Uterus (tissue), 4 donors: Measurements from ENCODE around the gene RIMS4. TPM values are rescaled to one million over a fixed set of nuclear protein-coding genes. Genes with fewer than 3 reads are reported as not detected.
A peak's percentile ranks its signal among the peaks of the same experiment; 100 is the strongest.

Experiments used
- DNase-seq, 2 donors: peaks; one replicate each; pipeline ENCODE4 v3.0.0-alpha.2; 2019 to 2020
- H3K27ac ChIP-seq, 2 donors: fragments of 200-600 bp; sonication (generic); 1 replicate in 1 of 2; 2 replicates in 1 of 2; pipeline ENCODE4 v1.5.1; 2016 to 2018
- H3K27me3 ChIP-seq, 2 donors: fragments of 200-600 bp; sonication (generic); one replicate each; pipeline ENCODE4 v1.5.1; 2018 to 2019; ENCODE audit warnings: control low read depth in 1 of 2
- H3K36me3 ChIP-seq, 2 donors: fragments of 200-600 bp; sonication (generic); one replicate each; pipeline ENCODE4 v1.5.1; 2019; ENCODE audit warnings: control low read depth in 1 of 2
- H3K4me1 ChIP-seq, 2 donors: fragments of 200-600 bp; sonication (generic); one replicate each; pipeline ENCODE4 v1.5.1; 2018 to 2019; ENCODE audit warnings: control low read depth in 1 of 2
- H3K4me3 ChIP-seq, 2 donors: fragments of 200-600 bp; sonication (generic); 1 replicate in 1 of 2; 2 replicates in 1 of 2; pipeline ENCODE4 v1.5.1; 2018 to 2019; ENCODE audit warnings: mild to moderate bottlenecking in 1 of 2
- H3K9me3 ChIP-seq, 2 donors: fragments of 200-600 bp; sonication (generic); one replicate each; pipeline ENCODE4 v1.5.1; 2019; ENCODE audit warnings: control low read depth in 1 of 2
- CTCF ChIP-seq, 4 experiments: fragments of 200-600 bp in 2 of 4; fragments of 450-650 bp in 2 of 4; sonication (generic) in 2 of 4; IDR thresholded peaks; one replicate each; pipeline ENCODE4 v1.5.1; 2016 to 2019; ENCODE audit warnings: antibody characterized with exemption in 4 of 4, mild to moderate bottlenecking in 2 of 4, moderate library complexity in 1 of 4
- POLR2A ChIP-seq, 2 donors: fragments of 450-650 bp; IDR thresholded peaks; one replicate each; pipeline ENCODE4 v1.6.1; 2016; ENCODE audit warnings: antibody characterized with exemption in 2 of 2, mild to moderate bottlenecking in 1 of 2, moderate library complexity in 1 of 2
- intact Hi-C: fragments of 100-400 bp; cut with DNase I; formaldehyde crosslinking; loops from one replicate; pipeline ENCODE4 v1.15.1; 2023; ENCODE audit warnings: low total_unique reads
- total RNA-seq, 4 donors: library from RNA; depleted of rRNA in 3 of 4; stranded (reverse); fragments of >200 nt in 3 of 4; gene quantifications; one replicate each; pipeline versions ENCODE4 v1.1.0 to v1.2.4, GENCODE V29; 2014 to 2023
- donor health status: DM: yes; HTN: yes; CAD: no.

Gene RIMS4
- total RNA-seq, 4 donors from 2014 or later = 0.26 to 5.3 (median 0.61) TPM

GRCh38 chr20:44807051-44807683, 3.2 kb downstream of the RIMS4 start:
- no peaks in the 10 kb centered on the region for H3K4me1 ChIP-seq
- peaks cover 0 to 6% of the 10 kb centered on the region in 2 donors for H3K9me3 ChIP-seq
- TF ChIP-seq POLR2A (IDR thresholded peaks at IDR 0.05) (no peak), CTCF (IDR thresholded peaks at IDR 0.05) (no peak)
- intact Hi-C loops = no loop called here
- DNase-seq = no peak
- no peak overlapping the region for H3K4me3 ChIP-seq
- H3K27me3 ChIP-seq = peaks cover 3 to 9% of the 10 kb centered on the region in 2 donors
- no peak overlapping the region for H3K27ac ChIP-seq
- no peaks in the 10 kb centered on the region for H3K36me3 ChIP-seq

- Histone ChIP-seq H3K4me3 (no peak overlapping the region), H3K27ac (no peak overlapping the region), H3K4me1 (no peaks in the 10 kb centered on the region), H3K27me3 (peaks cover 3 to 9% of the 10 kb centered on the region in 2 donors), H3K36me3 (no peaks in the 10 kb centered on the region), H3K9me3 (no peaks in the 10 kb centered on the region)
- peak; percentile 34 to 35 for DNase-seq
- intact Hi-C loops = no loop called here
- TF ChIP-seq POLR2A (IDR thresholded peaks at IDR 0.05) (no peak), CTCF (IDR thresholded peaks at IDR 0.05) (no peak)
Measured at GRCh38 chr20:44805979-44806620, 4.2 kb downstream of the RIMS4 start.

- intact Hi-C loops = no loop called here
- Histone ChIP-seq H3K27ac (no peak overlapping the region), H3K36me3 (no peaks in the 10 kb centered on the region), H3K4me1 (no peaks in the 10 kb centered on the region), H3K9me3 (no peaks in the 10 kb centered on the region), H3K4me3 (no peak overlapping the region), H3K27me3 (peaks cover 3 to 9% of the 10 kb centered on the region in 2 donors)
- DNase-seq = no peak
- TF ChIP-seq POLR2A (IDR thresholded peaks at IDR 0.05) (no peak), CTCF (IDR thresholded peaks at IDR 0.05) (no peak)
Measured at GRCh38 chr20:44805335-44805978, 4.9 kb downstream of the RIMS4 start.

GRCh38 chr20:44803383-44803941, 6.9 kb downstream of the RIMS4 start:
- H3K36me3 ChIP-seq = no peaks in the 10 kb centered on the region
- H3K27ac ChIP-seq = no peak overlapping the region
- no peak for DNase-seq
- H3K27me3 ChIP-seq = no peaks in the 10 kb centered on the region
- H3K4me3 ChIP-seq = no peak overlapping the region
- H3K4me1 ChIP-seq = no peaks in the 10 kb centered on the region
- TF ChIP-seq CTCF (IDR thresholded peaks at IDR 0.05) (no peak), POLR2A (IDR thresholded peaks at IDR 0.05) (no peak)
- intact Hi-C loops = no loop called here
- no peaks in the 10 kb centered on the region for H3K9me3 ChIP-seq

GRCh38 chr20:44802702-44803101, 7.6 kb downstream of the RIMS4 start:
- Histone ChIP-seq H3K4me3 (no peak overlapping the region), H3K4me1 (no peaks in the 10 kb centered on the region), H3K36me3 (no peaks in the 10 kb centered on the region), H3K27me3 (no peaks in the 10 kb centered on the region), H3K9me3 (no peaks in the 10 kb centered on the region), H3K27ac (no peak overlapping the region)
- DNase-seq = no peak
- TF ChIP-seq CTCF (IDR thresholded peaks at IDR 0.05) (no peak), POLR2A (IDR thresholded peaks at IDR 0.05) (no peak)
- intact Hi-C loops = no loop called here
